Stimulated activated naive CD4-positive, alpha-beta T cell (primary cell): ENCODE data around the gene RO60.
"Not testable (repeated sequence)": the region's sequence is repeated elsewhere in the genome, so short reads cannot be mapped to it uniquely, and the experiment has no call there.

Experiments used
- DNase-seq, 6 experiments: peaks; one replicate each; lab custom pipeline; 2025; lab: John Stamatoyannopoulos, UW

Gene RO60

DNA sequence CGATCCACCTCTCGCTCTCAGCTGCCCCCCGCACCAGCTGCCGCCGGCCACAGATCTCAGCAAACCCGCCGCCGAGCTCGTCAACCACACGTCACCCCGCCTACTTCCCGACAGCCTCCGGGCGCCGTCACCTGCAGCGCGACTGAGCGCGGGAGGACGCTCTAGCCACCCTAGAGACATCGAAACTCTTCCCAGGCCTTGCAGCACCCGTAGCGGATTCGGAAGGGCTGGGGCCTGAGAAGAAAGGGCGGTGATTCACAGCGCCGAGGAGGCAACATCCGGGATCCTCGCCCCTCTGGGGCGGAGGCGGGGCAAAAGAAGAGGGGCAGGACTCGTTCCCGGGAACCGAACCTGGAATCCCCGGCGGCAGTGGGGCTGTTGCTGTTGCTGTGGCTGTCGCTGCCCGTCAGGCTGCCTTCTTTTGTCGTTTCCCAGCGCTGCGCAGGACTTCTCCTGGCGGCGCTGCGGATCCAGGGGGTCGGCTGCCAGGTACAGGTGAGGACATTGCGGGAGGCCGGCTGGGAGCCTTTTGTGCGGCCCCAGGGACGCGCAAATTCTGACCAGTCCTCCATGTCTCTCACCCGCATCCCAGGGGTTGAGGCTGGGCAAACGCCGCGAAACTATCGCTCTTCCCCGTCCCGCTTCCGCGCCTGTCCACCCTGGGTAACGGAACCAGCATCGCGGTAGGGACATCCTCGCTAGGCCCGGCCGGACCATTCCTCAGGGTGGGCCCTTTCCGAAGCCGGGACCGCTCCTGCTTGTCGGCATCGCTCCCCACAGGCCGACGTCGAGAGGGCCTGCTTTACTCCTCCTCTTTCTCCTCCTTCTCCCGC, at the start of gene RO60, which contains the start of gene UCHL5:
RO60 (plus strand) TSS at position 331 of the 833 bp plus-strand sequence. CDS start 9,443 bp downstream, outside the sequence.
UCHL5 (minus strand) TSS at position 79 of the 833 bp plus-strand sequence. CDS start 100 bp downstream, outside the sequence.
- DNase-seq, result peak; percentile 88 to 96 (median 92)

- DNase-seq, result no peak
These were observed 48.0 kb upstream of the RO60 start for GRCh38 chr1:193011406-193011805.

DNA sequence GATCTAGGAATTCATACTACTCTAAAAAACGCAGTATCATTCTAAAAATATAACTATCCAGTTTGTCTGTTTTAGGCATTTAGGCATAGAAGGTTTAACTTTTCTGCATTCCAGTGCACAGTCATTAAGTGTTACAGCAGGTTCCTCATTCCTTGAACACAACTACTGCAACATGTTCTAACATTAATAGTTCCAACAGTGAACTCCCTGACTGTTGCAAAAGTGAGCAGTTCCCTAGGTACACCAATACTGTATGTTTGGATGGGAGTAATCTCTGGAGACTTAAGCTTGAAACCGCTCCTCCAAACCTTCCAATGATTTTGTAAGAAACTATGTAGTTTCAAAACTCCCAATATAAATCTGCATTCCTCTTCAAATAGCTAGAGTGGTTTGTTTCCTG, 46.4 kb upstream of the RO60 start:
- no peak for DNase-seq

- DNase-seq, result no peak
These were observed 45.7 kb upstream of the RO60 start for GRCh38 chr1:193013707-193014106.

DNA sequence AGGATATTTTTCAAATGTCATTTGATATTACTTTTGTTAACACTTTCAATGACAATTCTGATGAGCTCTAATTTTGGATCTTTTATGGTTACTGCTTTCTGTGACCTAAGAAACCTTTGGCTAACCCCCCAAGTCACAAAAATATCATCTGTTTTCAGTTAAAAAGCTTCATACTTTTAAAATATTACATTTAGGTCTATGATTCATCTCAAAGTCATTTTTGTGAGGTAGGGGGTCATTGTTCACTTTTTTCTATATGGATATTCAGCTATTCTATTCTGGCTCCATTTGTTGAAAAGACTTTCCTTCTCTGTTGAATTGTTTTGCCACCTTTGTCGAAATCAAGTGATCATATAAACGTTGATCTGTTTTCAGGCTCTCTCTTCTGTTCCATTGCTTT, 45.0 kb upstream of the RO60 start:
- DNase-seq, result no peak

GRCh38 chr1:193016788-193017187, 42.6 kb upstream of the RO60 start:
- no peak for DNase-seq

- DNase-seq, result peak in 2 of 6 experiments; percentile 3 to 28
These were observed 39.9 kb upstream of the RO60 start for GRCh38 chr1:193019442-193020026.

DNA sequence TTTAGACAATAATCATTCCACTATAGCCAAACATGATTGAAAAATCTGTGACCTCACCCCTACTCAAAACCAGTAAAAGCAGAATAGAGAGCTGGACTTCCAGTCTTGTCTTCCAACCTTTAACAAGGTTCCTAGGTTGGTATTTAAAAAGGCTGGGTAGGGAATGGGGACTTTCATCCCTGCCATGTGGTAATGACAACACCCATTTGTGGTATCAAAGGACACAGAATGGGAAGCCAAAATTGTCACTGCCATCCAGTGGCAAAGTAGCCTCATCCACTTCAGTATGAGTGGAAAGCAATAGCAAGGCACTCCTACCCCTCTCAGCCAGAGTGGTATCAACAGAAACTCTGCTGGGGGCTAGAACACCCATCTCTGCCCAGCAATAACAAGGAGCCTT, 34.2 kb upstream of the RO60 start:
- no peak for DNase-seq

GRCh38 chr1:193030280-193030679, 29.1 kb upstream of the RO60 start:
- no peak for DNase-seq

DNA sequence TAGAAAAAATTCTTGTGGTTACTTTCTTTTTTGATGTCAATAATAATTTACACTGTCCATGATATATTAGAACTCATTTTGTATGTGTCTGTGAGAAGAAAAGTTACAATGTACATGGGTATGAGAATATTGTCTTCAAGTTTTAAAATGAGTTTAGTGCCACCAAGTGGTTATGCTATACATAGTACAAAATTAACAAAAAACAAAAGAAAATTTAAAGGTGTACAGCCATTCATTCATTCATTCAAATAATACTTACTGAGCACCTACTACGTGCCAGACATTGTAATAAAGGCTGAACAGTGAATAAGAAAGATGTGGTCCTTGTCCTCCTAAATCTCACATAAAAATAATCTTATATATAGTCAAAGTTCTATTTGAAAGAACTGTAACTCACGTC, 28.0 kb upstream of the RO60 start:
- no peak for DNase-seq

DNA sequence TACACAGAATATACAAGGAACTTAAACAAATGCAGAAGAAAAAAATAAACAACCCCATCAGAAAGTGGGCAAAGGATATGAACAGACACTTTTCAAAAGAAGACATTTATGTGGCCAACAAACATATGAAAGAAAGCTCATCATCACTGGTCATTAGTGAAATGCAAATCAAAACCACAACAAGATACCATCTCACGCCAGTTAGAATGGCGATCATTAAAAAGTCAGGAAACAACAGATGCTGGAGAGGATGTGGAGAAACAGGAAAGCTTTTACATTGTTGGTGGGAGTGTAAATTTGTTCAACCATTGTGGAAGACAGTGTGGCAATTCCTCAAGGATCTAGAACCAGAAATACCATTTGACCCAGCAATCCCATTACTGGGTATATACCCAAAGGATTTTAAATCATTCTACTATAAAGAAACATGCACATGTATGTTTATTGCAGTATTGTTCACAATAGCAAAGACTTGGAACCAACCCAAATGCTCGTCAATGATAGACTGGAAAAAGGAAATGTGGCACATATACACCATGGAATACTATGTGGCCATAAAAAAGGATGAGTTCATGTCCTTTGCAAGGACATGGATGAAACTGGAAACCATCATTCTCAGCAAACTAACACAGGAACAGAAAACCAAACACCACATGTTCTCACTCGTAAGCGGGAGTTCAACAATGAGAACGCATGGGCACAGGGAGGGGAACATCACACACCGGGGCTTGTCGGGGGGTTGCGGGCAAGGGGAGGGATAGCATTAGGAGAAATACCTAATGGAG, 26.6 kb upstream of the RO60 start:
- not testable (repeated sequence) for DNase-seq

DNA sequence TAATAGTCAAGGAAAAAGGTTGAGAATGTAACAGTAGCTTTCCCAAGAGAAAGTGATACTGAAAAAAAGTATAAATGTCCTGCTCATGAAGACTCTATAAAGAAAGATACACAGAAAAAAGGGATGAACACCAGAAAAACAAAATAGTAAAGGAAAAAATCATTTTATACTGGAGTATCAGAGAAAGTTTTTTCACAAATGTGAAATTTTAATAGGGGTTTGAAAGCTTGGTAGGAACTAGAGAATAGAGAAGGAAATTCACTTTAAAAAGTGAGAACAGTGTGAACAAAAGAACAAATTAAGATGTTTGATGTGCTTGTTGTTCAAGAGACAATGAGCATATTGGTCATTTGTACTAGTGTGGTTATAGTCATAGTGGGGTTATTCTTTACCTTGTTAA, 25.8 kb upstream of the RO60 start:
- DNase-seq, result no peak

DNA sequence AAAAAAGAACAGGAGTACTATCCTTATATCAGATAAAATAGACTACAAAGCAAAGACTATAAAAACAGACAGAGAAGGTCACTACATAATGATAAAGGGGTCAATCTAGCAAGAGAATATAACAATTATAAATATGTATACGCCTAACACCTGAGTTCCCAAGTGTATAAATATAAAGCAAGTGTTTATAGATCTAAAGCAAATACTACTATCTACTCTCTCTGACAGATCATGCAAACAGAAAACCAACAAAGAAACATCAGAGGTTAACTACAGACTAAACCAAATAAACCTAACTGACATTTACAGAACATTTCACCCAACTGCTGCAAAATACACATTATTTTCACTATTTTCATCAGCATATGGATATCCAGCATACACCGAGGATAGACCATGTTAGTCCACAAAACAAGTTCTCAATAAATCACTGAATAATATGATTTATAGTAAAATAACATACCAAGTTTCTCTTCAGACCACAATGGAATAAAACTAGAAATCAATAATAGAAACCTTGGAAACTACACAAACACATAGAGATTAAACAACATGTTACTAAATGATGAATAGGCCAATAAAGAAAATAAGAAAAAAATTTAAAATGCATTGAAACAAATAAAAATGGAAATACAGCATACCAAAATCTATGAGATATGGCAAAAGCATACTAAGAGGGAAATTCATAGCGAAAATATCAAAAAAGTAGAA, 22.9 kb upstream of the RO60 start:
- DNase-seq, result no peak

- no peak for DNase-seq
These were observed 19.4 kb upstream of the RO60 start for GRCh38 chr1:193040011-193040410.

DNA sequence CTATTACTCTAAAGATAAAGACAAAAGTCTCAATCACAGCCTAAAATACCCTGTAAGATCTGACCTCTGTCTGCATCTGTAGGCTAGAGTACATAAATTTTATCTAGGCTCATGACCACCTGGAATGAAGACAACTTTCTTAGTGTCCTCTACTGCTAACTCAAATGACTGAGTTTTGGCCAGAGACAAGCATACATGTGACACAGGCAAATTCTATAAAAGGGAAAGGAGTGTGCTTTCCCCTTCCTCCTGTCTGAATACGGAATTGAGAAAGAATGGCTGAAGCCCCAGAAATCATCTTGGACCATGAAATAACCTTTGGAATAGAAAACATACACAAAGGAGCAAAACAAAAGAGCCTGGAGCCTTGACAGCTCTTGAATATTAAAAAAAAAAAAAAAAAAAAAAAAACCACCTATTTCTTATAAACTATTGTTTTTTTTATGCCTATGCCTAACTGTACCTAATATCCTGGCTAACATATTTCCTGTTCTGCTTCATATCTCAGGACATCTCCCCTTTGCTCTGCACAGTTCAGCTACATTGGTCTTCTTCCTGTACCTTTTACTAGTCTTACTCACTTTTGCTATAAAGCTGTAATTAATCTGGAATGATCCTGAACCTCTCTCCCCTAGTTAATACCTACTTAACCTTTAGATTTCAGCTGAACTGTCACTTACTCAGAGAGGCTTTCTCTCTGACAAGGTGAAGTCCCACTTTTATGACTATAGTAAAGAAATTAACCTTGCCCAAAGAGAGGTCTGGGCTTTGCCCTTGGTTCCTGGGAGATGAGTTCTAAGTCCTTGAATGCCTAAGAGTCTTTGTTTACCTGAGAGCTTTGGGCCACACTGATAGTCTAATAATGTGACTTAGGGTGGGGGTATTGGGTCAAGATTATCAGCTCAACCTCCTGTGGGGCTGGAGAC, 16.4 kb upstream of the RO60 start:
- no peak for DNase-seq

- not testable (repeated sequence) for DNase-seq
These were observed 10.5 kb upstream of the RO60 start for GRCh38 chr1:193048913-193049312.

DNA sequence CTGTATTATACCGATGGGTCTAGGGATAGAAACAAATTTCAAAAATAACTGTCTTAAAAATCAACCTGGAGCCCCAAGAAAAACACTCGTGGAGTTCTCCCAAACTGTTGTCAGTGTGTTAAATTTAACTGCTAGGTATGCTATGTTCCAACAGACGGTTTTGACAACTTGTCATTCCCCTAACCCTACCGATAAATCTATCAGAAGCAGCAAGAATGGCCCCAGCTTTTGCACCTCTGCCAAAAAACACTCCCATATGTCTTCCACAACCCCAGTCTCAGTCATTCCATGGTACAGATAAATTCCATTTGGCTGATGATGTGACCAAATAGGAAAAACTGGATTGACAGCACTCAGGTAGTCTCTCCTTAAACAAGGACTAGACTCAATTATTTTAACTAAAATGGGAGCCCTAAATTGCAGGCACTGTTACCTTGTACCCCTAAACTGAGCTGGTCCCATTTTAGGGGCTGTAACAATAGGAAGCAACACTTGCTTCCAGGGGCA, 5.2 kb upstream of the RO60 start:
- DNase-seq, result no peak

DNA sequence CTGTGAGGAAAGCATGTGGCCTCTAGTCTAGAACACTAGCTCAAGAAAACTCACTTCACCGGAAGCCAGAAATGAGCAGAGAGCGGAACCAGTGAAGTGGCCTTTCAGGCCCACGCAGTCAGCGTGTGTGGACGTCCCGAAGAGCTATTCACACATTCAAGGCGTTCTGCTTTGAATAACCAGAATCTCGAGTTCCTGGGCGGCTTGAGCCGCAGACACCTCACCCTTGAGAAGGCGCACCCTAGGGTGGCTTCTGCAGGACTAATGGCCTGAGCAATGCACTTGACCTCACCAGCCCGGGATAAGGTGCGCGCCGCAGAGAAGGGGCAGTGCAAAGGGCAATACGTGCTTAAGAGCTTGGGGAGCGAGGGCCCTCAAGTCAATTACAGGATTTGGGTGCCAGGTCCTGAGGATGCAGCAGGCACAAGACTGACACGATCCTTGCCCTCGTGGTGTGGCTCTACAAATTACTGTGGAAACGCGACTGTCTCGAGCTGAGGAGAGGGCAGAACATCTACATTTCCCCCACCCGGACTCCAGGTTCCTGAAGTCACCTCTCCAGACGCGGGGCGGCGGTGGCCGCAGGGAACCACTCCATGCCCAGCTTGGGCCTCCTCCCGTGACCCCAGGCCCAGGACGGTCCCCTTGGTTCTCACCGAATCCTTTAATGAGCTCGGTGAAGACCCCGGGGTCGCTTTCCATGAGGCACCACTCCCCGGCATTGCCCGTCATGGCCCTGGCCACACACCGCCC, 707 bp upstream of the RO60 start:
- DNase-seq, result peak; percentile 19 to 60 (median 38)

DNA sequence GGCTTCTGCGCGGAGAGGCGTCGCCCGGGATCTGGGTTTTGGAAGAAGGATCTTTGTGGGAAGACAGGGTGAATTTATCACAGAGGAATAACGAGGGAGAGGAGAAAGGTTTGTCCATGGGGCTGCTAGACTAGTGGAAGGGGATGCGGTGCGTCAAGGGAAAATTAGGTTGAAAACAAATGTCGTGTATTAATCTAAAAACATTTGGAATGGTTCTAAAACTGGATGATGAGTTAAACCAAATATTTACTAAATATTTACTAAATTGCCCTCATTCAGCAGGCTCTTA, 647 bp downstream of the RO60 start:
- no peak for DNase-seq

DNA sequence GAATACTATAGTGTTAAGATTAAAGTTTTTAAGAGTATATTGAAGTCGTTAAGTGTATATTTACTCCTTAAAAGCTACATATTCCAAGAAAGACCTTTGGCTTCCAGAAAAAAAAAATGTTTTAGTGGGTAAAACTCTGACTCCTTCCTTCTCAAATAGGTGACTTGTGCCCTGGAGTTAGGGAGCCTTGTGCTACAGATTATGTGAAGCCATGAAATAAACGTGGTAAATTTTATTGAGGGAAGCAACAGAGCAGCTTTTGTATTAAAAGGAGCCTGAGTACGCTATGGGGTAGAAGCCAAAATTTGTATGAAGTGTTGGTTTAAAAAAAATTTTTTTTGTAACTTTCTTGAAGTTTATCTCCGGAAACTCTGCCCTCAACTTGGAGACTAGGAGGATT, 994 bp downstream of the RO60 start:
- DNase-seq, result no peak
